HEK293 (cell line): ENCODE results near the gene COMMD3.

ENCODE experiments used
- CTCF ChIP-seq: fragments of 450-650 bp; formaldehyde crosslinking; IDR thresholded peaks from 2 replicates; pipeline ENCODE4 v1.5.1; 2016; ENCODE audit warnings: missing biosample characterization, missing genetic modification characterization
- GFI1B ChIP-seq: fragments of 450-650 bp; formaldehyde crosslinking; IDR thresholded peaks from 2 replicates; pipeline ENCODE4 v1.5.1; 2016; ENCODE audit warnings: missing biosample characterization, missing genetic modification characterization
- KLF7 ChIP-seq: fragments of 450-650 bp; formaldehyde crosslinking; IDR thresholded peaks from 2 replicates; pipeline ENCODE4 v1.5.1; 2016; ENCODE audit warnings: missing biosample characterization, missing genetic modification characterization, borderline replicate concordance
- TRIM28 ChIP-seq: IDR thresholded peaks from 2 replicates; pipeline ENCODE4 v1.6.1; 2011; ENCODE audit warnings: low read length, control low read depth, borderline replicate concordance
- YY1 ChIP-seq: fragments of 450-650 bp; formaldehyde crosslinking; IDR thresholded peaks from 2 replicates; pipeline ENCODE4 v1.5.1; 2018; ENCODE audit warnings: missing biosample characterization, missing genetic modification characterization
- ZBTB8A ChIP-seq: fragments of 450-650 bp; formaldehyde crosslinking; IDR thresholded peaks from 2 replicates; pipeline ENCODE4 v1.5.1; 2016; ENCODE audit warnings: missing biosample characterization, missing genetic modification characterization
- ZFP37 ChIP-seq: fragments of 450-650 bp; formaldehyde crosslinking; IDR thresholded peaks from 2 replicates; pipeline ENCODE4 v1.5.1; 2016; ENCODE audit warnings: missing biosample characterization, missing genetic modification characterization
- ZNF140 ChIP-seq: fragments of 450-650 bp; formaldehyde crosslinking; IDR thresholded peaks from 2 replicates; pipeline ENCODE4 v1.5.1; 2016; ENCODE audit warnings: missing biosample characterization, missing genetic modification characterization
- ZNF175 ChIP-seq: fragments of 450-650 bp; formaldehyde crosslinking; IDR thresholded peaks from 2 replicates; pipeline ENCODE4 v1.5.1; 2016; ENCODE audit warnings: missing biosample characterization, missing genetic modification characterization
- ZNF239 ChIP-seq: fragments of 450-650 bp; formaldehyde crosslinking; IDR thresholded peaks from 2 replicates; pipeline ENCODE4 v1.5.1; 2016; ENCODE audit warnings: missing biosample characterization, missing genetic modification characterization
- ZNF335 ChIP-seq: fragments of 450-650 bp; formaldehyde crosslinking; conservative IDR thresholded peaks from 2 replicates; pipeline ENCODE4 v1.5.1; 2016; ENCODE audit warnings: missing biosample characterization, missing genetic modification characterization
- ZNF350 ChIP-seq: fragments of 450-650 bp; formaldehyde crosslinking; IDR thresholded peaks from 2 replicates; pipeline ENCODE4 v1.5.0; 2017; ENCODE audit warnings: missing biosample characterization, mild to moderate bottlenecking, missing genetic modification characterization
- ZNF354C ChIP-seq: fragments of 450-650 bp; formaldehyde crosslinking; IDR thresholded peaks from 2 replicates; pipeline ENCODE4 v1.5.1; 2016; ENCODE audit warnings: missing biosample characterization, missing genetic modification characterization, low read depth, borderline replicate concordance
- ZNF501 ChIP-seq: fragments of 450-650 bp; formaldehyde crosslinking; IDR thresholded peaks from 2 replicates; pipeline ENCODE4 v1.5.1; 2016; ENCODE audit warnings: missing biosample characterization, missing genetic modification characterization
- ZNF548 ChIP-seq: fragments of 450-650 bp; formaldehyde crosslinking; IDR thresholded peaks from 2 replicates; pipeline ENCODE4 v1.5.1; 2016; ENCODE audit warnings: missing biosample characterization, missing genetic modification characterization
- ZNF558 ChIP-seq: fragments of 450-650 bp; formaldehyde crosslinking; IDR thresholded peaks from 2 replicates; pipeline ENCODE4 v1.5.1; 2016; ENCODE audit warnings: missing biosample characterization, missing genetic modification characterization
- ZNF654 ChIP-seq: fragments of 450-650 bp; formaldehyde crosslinking; IDR thresholded peaks from 2 replicates; pipeline ENCODE4 v1.5.1; 2016; ENCODE audit warnings: low read depth, missing biosample characterization, missing genetic modification characterization
- ZNF660 ChIP-seq: fragments of 450-650 bp; IDR thresholded peaks from 2 replicates; pipeline ENCODE4 v1.5.1; 2018; ENCODE audit warnings: missing biosample characterization, mild to moderate bottlenecking, missing genetic modification characterization
- ZNF777 ChIP-seq: fragments of 450-650 bp; formaldehyde crosslinking; IDR thresholded peaks from 2 replicates; pipeline ENCODE4 v1.5.1; 2017; ENCODE audit warnings: missing biosample characterization, missing genetic modification characterization, borderline replicate concordance
- ZSCAN23 ChIP-seq: fragments of 450-650 bp; formaldehyde crosslinking; IDR thresholded peaks from 2 replicates; pipeline ENCODE4 v1.5.1; 2016; ENCODE audit warnings: missing biosample characterization, missing genetic modification characterization
- TF ChIP-seq, protein P1 (sequence below): fragments of 450-650 bp; formaldehyde crosslinking; IDR thresholded peaks from 2 replicates; pipeline ENCODE4 v1.5.1; 2016; ENCODE audit warnings: missing biosample characterization, missing genetic modification characterization, borderline replicate concordance
- TF ChIP-seq, protein P2 (sequence below): fragments of 450-650 bp; formaldehyde crosslinking; IDR thresholded peaks from 2 replicates; pipeline ENCODE4 v1.5.0; 2017; ENCODE audit warnings: missing biosample characterization, missing genetic modification characterization, borderline replicate concordance
- TF ChIP-seq, protein P3 (sequence below): fragments of 450-650 bp; formaldehyde crosslinking; IDR thresholded peaks from 2 replicates; pipeline ENCODE4 v1.5.1; 2016; ENCODE audit warnings: missing biosample characterization, missing genetic modification characterization, borderline replicate concordance
- TF ChIP-seq, protein P4 (sequence below): fragments of 450-650 bp; formaldehyde crosslinking; IDR thresholded peaks from 2 replicates; pipeline ENCODE4 v1.5.1; 2017; ENCODE audit warnings: missing biosample characterization, missing genetic modification characterization

COMMD3 gene

DNA sequence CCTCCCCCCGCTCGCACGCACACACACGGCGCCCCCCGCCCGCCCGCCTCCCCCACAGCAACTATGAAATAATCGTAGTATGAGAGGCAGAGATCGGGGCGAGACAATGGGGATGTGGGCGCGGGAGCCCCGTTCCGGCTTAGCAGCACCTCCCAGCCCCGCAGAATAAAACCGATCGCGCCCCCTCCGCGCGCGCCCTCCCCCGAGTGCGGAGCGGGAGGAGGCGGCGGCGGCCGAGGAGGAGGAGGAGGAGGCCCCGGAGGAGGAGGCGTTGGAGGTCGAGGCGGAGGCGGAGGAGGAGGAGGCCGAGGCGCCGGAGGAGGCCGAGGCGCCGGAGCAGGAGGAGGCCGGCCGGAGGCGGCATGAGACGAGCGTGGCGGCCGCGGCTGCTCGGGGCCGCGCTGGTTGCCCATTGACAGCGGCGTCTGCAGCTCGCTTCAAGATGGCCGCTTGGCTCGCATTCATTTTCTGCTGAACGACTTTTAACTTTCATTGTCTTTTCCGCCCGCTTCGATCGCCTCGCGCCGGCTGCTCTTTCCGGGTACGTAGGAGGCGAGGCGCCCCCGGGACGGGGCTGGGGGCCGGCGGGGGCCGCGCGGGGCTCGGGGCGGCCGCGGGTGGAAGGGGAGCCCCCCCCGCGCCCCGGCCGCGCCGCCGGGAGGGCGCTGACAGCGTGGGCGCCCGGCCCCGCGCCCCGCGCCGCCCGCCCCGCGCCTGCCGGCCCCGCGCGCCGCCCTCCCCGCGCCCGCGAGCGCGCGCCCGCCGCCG is 5.2 kb downstream of the COMMD3 start (continued):
- TF ChIP-seq, protein P1, sequence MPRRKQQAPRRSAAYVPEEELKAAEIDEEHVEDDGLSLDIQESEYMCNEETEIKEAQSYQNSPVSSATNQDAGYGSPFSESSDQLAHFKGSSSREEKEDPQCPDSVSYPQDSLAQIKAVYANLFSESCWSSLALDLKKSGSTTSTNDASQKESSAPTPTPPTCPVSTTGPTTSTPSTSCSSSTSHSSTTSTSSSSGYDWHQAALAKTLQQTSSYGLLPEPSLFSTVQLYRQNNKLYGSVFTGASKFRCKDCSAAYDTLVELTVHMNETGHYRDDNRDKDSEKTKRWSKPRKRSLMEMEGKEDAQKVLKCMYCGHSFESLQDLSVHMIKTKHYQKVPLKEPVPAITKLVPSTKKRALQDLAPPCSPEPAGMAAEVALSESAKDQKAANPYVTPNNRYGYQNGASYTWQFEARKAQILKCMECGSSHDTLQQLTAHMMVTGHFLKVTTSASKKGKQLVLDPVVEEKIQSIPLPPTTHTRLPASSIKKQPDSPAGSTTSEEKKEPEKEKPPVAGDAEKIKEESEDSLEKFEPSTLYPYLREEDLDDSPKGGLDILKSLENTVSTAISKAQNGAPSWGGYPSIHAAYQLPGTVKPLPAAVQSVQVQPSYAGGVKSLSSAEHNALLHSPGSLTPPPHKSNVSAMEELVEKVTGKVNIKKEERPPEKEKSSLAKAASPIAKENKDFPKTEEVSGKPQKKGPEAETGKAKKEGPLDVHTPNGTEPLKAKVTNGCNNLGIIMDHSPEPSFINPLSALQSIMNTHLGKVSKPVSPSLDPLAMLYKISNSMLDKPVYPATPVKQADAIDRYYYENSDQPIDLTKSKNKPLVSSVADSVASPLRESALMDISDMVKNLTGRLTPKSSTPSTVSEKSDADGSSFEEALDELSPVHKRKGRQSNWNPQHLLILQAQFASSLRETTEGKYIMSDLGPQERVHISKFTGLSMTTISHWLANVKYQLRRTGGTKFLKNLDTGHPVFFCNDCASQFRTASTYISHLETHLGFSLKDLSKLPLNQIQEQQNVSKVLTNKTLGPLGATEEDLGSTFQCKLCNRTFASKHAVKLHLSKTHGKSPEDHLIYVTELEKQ (tag by site-specific recombination) = no peak
- TF ChIP-seq, protein P2, sequence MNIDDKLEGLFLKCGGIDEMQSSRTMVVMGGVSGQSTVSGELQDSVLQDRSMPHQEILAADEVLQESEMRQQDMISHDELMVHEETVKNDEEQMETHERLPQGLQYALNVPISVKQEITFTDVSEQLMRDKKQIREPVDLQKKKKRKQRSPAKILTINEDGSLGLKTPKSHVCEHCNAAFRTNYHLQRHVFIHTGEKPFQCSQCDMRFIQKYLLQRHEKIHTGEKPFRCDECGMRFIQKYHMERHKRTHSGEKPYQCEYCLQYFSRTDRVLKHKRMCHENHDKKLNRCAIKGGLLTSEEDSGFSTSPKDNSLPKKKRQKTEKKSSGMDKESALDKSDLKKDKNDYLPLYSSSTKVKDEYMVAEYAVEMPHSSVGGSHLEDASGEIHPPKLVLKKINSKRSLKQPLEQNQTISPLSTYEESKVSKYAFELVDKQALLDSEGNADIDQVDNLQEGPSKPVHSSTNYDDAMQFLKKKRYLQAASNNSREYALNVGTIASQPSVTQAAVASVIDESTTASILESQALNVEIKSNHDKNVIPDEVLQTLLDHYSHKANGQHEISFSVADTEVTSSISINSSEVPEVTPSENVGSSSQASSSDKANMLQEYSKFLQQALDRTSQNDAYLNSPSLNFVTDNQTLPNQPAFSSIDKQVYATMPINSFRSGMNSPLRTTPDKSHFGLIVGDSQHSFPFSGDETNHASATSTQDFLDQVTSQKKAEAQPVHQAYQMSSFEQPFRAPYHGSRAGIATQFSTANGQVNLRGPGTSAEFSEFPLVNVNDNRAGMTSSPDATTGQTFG (tag by site-specific recombination) = no peak
- TF ChIP-seq ZNF660 (tag by site-specific recombination) = peak; percentile 95
- no peak for TF ChIP-seq TRIM28
- no peak for TF ChIP-seq ZNF239 (tag by site-specific recombination)
- TF ChIP-seq YY1 = peak; percentile 90
- TF ChIP-seq ZNF548 = no peak
- peak; percentile 35; the same call in 1 of the 2 replicates for TF ChIP-seq ZNF335 (tag by site-specific recombination)
- no peak for TF ChIP-seq ZSCAN23 (tag by site-specific recombination)
- no peak for TF ChIP-seq ZNF654 (tag by site-specific recombination)
- TF ChIP-seq ZNF175 (tag by site-specific recombination) = no peak
- TF ChIP-seq GFI1B (tag by site-specific recombination) = no peak
- no peak for TF ChIP-seq ZNF354C (tag by site-specific recombination)
- TF ChIP-seq ZNF350 (tag by site-specific recombination) = no peak
- no peak for TF ChIP-seq ZNF558 (tag by site-specific recombination)
- no peak for TF ChIP-seq ZFP37
- TF ChIP-seq ZBTB8A (tag by site-specific recombination) = peak; percentile 94
- no peak; the same call in 1 of the 2 replicates for TF ChIP-seq CTCF (tag by site-specific recombination)
- TF ChIP-seq, protein P3, sequence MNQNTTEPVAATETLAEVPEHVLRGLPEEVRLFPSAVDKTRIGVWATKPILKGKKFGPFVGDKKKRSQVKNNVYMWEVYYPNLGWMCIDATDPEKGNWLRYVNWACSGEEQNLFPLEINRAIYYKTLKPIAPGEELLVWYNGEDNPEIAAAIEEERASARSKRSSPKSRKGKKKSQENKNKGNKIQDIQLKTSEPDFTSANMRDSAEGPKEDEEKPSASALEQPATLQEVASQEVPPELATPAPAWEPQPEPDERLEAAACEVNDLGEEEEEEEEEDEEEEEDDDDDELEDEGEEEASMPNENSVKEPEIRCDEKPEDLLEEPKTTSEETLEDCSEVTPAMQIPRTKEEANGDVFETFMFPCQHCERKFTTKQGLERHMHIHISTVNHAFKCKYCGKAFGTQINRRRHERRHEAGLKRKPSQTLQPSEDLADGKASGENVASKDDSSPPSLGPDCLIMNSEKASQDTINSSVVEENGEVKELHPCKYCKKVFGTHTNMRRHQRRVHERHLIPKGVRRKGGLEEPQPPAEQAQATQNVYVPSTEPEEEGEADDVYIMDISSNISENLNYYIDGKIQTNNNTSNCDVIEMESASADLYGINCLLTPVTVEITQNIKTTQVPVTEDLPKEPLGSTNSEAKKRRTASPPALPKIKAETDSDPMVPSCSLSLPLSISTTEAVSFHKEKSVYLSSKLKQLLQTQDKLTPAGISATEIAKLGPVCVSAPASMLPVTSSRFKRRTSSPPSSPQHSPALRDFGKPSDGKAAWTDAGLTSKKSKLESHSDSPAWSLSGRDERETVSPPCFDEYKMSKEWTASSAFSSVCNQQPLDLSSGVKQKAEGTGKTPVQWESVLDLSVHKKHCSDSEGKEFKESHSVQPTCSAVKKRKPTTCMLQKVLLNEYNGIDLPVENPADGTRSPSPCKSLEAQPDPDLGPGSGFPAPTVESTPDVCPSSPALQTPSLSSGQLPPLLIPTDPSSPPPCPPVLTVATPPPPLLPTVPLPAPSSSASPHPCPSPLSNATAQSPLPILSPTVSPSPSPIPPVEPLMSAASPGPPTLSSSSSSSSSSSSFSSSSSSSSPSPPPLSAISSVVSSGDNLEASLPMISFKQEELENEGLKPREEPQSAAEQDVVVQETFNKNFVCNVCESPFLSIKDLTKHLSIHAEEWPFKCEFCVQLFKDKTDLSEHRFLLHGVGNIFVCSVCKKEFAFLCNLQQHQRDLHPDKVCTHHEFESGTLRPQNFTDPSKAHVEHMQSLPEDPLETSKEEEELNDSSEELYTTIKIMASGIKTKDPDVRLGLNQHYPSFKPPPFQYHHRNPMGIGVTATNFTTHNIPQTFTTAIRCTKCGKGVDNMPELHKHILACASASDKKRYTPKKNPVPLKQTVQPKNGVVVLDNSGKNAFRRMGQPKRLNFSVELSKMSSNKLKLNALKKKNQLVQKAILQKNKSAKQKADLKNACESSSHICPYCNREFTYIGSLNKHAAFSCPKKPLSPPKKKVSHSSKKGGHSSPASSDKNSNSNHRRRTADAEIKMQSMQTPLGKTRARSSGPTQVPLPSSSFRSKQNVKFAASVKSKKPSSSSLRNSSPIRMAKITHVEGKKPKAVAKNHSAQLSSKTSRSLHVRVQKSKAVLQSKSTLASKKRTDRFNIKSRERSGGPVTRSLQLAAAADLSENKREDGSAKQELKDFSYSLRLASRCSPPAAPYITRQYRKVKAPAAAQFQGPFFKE (tag by site-specific recombination) = no peak
- no peak for TF ChIP-seq ZNF140
- peak; percentile 54; the same call in 1 of the 2 replicates for TF ChIP-seq ZNF501
- TF ChIP-seq, protein P4, sequence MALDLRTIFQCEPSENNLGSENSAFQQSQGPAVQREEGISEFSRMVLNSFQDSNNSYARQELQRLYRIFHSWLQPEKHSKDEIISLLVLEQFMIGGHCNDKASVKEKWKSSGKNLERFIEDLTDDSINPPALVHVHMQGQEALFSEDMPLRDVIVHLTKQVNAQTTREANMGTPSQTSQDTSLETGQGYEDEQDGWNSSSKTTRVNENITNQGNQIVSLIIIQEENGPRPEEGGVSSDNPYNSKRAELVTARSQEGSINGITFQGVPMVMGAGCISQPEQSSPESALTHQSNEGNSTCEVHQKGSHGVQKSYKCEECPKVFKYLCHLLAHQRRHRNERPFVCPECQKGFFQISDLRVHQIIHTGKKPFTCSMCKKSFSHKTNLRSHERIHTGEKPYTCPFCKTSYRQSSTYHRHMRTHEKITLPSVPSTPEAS (tag by site-specific recombination) = no peak
- no peak for TF ChIP-seq KLF7 (tag by site-specific recombination)
- no peak for TF ChIP-seq ZNF777
